Urothelium cell line (cell line): ENCODE data around the gene TAMALIN.

Experiments
- DNase-seq: peaks from one replicate; pipeline ENCODE4 v3.0.0; 2011; ENCODE audit warnings: low spot score, mixed read lengths
- FAIRE-seq: peaks from 2 replicates; lab custom pipeline; 2011; peaks lifted over from hg19 to GRCh38; lab: Jason Lieb, UNC

The TAMALIN gene

DNA sequence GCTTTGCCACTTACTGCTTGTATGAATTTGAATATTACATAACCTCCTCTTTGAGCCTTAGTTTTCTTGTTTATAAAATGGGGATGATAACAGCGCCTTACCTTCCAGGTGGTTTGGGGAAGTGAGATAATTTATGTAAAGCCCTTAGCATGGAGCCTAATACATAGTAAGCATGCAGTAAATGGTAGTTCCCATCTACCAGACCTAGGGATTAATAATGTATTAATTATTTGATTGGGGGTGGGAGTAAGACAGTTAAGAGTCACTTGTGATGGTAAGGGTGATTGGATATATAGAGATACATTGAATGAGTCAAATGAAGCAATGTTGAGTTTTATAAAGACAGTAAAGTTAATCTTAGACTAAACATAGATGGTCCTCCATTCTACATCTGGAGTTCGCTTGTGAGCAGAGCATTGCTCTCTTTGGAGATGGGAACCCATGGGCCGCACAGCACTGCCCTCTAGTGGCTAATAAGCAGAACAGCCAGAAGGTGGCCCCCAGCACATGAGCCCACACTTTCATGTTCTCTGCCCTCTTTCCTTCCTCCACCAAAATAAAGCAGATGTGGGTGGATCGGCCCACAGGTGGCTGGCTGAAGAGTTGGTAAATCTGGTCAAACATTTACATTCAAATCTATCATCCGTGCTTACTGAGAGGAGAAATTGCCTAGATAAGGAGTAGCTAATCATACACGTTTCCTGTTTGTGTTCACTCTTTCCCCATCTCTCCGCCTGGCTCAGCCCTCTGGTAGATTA, 26.5 kb upstream of the TAMALIN start:
- DNase-seq = peak; percentile 87
- no peak for FAIRE-seq

DNA sequence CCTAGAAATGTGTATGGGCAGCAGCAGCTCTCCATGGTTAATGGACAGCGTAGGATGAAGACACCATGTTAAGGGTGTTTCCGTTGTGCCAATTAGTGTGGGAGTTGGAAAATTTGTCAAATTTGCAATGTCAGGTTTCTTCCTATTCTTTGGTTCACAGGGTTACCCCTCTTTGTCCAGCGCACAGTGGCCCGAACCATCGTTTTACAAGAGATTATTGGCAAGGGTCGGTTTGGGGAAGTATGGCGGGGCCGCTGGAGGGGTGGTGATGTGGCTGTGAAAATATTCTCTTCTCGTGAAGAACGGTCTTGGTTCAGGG, 26.0 kb upstream of the TAMALIN start:
- DNase-seq = no peak
- no peak for FAIRE-seq

DNA sequence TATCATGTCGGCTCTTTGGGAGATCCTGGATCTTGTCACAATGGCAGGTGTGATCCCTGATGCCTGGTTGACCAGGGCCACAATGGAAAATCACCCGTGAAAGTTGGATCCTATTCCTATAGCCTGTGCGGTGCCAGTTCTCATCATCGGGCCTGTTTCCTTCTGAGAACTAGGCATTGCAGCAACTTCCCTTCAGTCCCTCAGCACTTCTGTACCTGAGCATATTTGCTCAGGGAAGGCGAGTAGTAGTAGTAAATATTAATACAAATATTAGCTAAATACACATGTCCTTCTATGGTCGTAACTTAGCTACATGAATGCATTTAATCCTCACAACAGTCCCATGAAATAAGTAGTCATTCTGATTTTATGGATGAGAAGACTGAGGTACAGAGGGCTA, 22.1 kb upstream of the TAMALIN start:
- FAIRE-seq = no peak

DNA sequence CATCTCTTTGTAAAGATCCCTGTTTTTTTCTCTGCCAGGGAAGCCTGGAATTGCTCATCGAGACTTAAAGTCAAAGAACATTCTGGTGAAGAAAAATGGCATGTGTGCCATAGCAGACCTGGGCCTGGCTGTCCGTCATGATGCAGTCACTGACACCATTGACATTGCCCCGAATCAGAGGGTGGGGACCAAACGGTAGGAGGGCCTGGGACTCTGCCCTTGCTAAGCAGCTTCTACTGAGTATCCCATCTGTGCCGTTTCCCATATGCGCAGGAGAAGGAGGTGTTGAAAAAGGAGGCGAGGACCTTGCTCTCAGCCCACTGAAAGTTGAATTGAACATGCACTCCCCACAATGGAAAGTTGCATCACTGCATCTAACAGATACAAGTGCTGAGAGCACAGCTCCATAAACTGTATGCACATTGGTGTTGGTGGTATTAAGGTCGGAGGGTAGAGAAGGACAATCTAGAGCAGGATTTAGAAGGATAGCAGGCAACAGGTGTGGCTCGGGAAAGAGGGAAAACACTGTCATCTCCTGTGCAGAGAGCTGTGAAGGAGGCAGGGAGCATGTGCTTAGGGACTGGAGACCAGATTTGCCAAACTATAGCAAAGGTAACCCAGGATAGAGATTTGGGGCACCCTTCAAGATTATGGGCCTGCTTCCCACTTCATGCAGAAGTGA, 21.5 kb upstream of the TAMALIN start:
- no peak for FAIRE-seq
- DNase-seq = no peak

More for the DNA sequence above, 22.1 kb upstream of the TAMALIN start:
- no peak for DNase-seq

DNA sequence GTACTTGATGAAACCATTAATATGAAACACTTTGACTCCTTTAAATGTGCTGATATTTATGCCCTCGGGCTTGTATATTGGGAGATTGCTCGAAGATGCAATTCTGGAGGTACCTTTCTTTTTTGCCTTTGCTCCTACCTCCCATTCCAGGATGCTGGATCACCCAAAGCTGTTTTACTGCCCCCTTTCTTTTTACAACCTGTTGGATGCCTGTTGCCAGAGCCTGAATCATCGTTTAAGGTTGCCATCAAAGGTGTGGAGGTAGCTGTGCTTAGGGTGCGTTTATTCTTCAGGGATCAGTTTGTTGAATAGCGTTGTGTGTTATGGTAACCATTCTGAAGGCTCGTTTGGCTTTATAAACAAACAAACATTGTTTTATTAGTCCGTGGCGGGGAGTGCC, 19.9 kb upstream of the TAMALIN start:
- no peak for DNase-seq
- FAIRE-seq = no peak

DNA sequence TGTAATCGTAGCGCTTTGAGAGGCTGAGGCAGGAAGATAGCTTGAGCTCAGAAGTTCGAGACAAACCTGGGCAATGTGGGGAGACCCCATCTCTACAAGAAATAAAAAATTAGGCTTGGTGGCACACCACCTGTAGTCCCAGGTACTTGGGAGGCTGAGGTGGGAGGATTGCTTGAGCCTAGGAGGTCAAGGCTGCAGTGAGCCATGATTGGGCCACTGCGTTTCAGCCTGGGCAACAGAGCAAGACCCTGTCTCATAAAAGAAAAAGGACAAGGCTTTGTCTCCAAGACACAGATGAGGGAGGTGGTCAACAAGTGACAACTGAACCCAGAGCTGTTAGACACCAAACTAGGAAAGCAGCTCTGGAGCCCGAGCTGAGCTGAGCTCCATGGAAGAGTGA, 14.5 kb upstream of the TAMALIN start:
- FAIRE-seq (no peak), DNase-seq (no peak)

DNA sequence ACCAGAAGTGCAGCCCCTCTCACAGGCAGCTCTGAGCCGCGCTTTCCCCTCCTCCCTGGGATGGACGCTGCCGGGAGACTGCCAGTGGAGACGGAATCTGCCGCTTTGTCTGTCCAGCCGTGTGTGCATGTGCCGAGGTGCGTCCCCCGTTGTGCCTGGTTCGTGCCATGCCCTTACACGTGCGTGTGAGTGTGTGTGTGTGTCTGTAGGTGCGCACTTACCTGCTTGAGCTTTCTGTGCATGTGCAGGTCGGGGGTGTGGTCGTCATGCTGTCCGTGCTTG, 12.3 kb upstream of the TAMALIN start:
- DNase-seq (no peak), FAIRE-seq (no peak)

DNA sequence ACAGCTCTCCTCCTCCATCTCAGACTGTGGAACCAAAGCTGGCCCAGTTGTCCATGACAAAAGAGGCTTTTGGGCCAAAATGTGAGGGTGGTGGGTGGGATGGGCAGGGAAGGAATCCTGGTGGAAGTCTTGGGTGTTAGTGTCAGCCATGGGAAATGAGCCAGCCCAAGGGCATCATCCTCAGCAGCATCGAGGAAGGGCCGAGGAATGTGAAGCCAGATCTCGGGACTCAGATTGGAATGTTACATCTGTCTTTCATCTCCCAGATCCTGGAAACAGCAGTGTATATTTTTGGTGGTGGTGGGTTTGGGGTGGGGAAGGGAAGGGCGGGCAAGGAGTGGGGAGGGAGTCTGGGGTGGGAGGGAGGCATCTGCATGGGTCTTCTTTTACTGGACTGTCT, 11.8 kb upstream of the TAMALIN start:
- DNase-seq = no peak
- no peak for FAIRE-seq

DNA sequence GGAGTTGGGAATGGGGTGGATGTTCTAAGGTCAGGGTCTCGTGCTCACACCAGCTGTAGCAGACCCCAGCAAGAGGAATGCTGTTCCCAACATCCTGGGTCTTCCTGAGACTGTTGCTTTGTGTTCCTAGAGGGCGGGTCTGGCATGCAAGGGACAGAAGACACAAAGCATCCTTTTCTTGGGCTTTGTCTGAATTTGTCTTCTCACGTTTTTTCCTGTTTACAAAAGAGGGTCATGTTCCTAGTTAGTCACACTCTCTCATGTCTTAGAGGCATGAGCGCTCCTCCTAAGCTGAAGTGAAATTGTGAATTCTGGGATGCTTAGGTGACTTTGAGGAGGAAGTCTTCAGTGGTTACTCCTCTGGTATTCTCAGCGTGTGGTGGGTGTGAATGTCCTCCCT, 9.6 kb upstream of the TAMALIN start:
- FAIRE-seq (no peak), DNase-seq (no peak)

DNA sequence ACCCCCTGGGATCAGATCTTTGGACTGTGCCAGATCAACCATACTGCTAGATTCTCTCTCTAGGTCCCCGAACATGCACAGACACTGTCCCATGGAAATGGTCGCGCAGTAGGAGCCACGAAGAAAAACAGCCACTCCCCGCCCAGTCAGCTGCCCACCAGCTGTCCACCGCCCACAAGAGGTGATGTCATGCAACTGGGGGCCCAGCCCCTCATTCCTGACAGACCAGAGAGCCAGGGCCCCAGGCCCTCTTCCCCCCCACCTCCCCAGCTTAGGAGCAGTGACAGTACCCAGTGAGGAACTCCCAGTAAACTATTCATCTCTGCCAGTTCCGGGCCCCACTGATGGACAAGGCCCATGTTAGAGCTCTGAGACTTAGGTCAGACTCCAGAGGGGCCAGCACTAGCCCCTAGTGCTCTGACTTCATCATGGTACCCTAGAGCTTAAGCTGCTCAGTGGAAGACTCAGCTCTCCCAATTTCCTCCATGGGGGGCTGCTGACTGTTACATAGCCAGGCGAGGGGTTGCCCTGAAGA, 3.7 kb upstream of the TAMALIN start:
- FAIRE-seq (no peak), DNase-seq (no peak)

DNA sequence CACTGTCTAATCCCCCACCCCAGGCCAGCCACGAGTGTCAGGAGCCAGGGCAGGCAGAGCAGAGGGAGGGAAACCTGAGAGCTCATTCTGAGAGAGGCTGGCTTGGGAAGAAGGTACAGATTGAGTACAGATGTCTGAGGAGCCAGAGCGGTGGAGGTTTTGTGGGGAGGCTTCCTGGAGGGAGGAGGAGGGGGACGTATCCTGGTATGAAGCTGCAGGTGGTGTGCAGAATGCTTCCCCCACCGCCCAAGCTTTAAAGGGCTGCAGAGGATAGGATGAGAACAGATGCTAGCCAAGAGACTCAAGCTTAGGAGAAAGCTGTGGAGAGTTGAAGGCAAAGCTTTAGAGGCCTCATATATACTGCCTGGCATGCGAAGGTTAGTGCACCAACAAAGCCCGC, 3.2 kb upstream of the TAMALIN start:
- DNase-seq (no peak), FAIRE-seq (no peak)

DNA sequence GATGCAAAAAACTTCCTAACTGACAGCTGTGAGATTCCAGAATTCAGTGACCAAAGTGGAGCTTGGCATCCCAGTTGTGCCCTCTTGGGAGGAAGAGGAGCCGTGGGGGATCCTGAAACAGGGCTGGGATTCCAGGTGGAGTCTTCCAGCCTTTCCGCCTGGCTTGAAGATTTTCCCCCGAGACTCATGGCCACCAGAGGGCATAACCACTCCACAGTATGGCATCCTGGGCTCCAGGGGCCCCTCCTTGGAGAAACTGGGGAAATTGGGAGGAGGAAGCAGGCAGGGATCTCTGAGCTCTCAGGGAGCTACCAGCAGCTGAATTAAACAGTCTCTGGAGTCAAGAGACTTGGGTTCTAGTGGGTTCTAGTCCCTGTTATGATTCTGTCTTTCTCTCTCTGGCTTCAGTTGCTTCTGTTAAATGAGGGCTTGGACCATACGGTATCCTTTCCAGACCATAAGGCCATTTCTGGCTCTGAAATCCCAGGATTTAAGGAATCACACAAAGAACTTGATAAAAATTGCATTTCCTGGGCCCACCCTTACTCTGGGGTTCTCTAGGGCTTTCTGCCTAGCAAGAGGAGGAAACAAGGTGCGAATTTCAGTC, 2.6 kb upstream of the TAMALIN start:
- FAIRE-seq (no peak), DNase-seq (peak; percentile 65)

DNA sequence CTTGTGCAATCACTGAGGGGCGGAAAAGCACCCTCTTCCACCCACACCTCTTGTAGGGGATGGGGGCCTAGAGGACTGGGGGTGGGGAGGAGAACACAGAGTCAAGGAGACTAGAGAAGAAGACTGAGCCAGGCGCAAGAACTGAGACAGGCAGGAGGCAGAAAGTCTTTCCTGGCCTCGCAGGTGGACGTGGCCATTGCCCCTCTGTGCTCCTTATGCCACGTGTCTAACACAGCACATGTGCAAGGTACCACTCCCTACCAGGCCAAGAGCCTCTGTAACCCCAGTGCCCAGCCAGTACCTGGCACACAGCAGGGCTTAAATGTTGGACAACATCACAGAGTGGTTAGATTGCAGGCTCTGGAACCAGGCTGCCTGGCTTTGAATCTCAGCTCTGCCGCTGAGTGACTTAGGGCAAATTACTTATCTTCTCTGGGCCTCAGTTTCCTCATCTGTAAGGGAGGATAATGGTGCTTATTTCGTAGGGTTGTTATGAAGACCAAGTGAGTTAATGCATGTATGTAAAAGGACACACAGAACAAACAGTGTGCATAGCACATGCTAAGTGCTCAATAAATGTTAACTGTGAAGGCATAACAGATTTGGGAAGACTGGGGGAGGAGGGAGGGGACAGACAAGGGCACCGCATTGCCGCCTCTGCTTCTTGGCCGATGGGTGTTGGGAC, 1.4 kb upstream of the TAMALIN start:
- FAIRE-seq (no peak), DNase-seq (no peak)

DNA sequence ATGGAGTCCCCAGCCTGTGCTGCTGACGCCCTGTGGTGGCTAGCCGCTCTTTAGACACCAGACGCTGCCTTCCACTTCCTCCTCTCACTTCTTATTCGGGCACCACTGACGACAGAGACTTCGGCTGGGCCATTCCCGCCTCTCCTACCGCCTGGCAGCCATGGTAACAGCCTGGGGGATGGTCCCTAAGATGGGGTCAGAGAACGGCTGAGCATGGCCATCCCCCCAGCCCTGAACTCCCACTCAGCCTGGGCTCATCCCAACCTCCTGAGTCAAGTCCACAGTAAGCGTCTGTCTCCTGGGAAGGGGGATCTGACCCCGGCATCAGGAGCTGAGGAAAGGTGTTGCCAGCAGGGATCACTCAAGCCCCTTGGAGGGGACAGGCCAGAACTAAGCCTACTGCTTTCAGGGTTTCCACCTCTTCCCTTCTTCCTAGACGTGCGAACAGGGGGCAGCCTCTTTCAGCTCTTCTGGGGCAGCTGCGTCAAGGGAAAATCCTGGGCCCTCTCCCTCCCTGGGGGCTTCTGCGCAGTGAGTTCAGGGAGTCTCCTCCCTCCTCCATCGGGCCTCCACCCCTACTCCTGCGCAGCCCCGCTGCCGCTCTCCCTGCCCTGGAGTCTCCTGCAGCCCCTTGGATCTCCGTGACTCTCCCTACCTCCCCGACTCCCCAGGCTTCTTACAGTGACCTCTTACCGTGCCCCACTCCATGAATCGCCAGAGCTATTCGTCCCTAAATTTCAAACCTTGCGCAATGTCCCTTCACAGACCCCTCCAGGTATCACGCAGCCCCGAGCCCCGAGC, 643 bp upstream of the TAMALIN start:
- FAIRE-seq = no peak
- DNase-seq = no peak

DNA sequence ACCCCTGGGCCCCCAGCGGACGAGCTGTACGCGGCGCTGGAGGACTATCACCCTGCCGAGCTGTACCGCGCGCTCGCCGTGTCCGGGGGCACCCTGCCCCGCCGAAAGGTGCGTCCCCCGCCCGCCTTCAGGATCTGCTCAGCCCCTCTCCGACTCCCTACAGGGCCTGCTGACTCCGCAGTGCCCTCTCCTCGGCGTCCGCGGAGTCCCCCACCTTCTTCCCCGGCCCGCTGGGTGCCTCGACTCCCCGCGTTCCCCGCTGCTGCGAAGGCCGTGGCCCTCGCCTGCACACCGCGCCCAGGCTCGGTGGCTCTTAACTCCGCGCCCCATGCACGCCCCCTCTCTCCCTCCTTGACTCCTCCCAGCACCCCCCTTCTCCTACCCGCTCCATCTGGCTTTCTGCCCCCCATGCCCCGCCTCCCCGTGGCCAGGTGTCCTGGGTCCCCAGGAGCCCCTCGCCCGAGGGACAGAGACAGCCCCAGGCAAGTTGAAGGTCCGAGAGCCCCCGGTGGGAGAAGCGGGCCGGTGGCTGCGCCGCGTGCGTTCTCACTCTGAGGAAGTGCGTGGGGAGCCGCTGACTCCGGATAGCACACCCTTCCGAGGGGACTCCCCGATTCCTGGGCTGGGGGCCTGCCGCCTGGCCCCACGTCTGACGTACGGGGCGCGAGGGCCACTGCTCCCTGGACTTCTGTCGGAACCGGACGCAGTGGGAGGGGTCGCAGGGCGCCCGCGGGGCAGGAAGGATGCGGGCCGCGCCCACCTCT, 594 bp downstream of the TAMALIN start:
- FAIRE-seq (no peak), DNase-seq (no peak)

DNA sequence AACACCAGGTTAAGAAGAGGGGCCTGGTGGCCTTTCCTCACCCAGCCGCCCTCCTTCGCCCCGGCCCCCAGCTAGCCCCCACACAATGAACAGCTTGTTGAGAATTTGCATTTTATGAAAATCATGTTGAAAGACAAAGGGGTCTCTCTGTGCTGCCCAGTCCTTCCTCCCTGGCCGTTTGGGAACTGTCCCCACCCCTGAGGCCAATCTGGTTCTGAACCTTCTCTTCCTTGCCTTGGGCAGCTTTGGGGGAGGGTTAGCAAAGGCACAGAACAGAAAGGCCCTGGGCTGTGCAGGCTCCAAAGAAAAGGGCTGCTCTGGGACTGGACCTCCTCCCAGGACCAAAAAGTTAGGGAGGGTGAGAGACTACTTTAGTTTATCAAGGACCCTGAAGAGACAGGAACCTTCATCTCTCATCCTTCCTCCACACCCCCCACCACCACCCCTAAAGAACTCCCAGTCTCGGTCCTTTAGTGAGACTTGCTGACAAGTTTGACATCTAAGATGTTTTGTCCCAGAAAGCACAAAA, 1.3 kb downstream of the TAMALIN start:
- no peak for FAIRE-seq
- no peak for DNase-seq

DNA sequence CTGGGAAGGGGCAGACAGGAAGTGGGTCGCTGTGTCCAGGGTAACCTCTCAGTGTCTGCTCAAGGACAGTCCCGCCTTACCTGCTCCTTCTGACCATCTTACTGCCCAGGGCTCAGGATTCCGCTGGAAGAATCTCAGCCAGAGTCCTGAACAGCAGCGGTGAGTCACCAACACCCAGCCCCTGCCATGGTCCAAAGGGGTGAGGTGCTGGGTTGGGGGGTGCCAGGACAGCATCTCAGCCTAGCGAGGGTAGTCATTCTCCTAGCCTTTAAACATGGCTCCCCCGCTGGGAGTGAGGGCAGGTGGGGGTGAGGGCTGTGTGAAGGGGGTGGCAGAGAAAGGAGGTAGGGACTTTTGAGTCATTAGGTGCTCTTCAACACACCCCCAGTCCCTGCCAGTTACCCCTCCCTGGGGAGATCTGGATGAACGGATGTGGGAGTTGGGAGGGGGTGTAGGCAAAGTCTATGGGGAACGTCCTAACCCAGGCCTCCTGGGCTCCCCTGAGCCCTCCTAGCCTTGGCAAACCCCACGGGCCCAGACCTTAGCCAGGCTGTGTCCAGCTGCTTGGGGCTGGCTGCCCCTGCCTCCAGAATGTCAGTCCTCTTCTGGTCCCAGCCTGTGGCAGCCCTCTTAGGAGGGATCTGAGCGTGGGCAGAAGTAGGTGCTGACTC, 2.5 kb downstream of the TAMALIN start:
- FAIRE-seq (no peak), DNase-seq (no peak)

DNA sequence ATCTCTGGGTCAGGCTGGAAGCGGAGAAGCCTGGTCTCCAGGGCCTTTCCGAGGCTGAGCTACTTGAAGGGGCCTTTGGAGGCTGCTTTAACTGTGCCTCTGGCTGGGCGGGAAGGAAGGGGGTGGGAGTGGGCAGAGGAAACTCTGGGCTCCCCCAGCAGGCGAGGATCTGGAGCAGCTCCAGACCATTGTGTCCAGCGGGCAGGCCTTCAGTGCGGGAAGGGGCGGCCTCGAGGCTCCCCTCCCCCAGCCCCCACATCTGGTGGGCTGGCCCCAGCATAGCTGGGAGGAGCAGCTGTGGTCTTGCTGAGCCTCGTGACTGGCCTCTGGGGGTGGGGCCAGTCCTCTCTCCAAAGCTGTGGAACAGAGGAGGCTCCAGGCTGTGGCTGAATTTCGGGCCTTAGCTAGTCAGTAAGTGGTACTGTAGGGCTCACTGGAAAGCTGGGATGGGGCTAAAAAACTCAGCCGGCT, 3.4 kb downstream of the TAMALIN start:
- no peak for FAIRE-seq
- DNase-seq = peak; percentile 75
